ENCODE data around the gene CARNS1.

DNA sequence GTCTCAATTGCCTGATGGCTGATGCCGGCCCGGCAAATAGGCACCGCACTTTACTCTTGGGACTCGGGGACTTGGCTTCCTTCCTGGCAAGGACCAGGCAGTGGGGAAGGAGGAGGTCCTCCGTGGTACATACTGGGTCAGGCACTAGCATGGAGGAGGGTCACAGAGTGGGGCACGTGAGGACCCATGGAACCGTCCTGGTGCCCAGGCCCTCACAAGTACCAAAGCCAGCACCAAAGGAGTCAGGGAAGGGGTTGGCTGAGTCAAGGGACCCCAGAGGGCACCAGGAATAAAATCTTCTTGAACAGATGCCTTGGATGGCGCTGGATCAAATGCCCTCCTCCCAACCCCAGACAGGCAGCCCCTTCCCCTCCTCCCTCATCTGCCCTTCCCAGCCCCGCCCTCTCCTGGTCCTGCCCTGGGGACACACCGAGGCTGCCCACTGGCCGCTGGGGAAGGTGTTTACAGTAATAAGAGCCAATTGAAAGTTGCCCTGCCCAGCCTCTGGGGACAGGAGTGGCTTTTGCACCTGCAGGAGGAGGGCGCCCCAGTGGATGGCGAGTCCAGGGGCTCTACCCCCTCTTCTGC is 5.6 kb upstream of the CARNS1 start:
- TF ChIP-seq EZH2phosphoT487 (IDR thresholded peaks at IDR 0.05; ENCODE audit: low read depth, severe bottlenecking, unreplicated experiment) (no peak), EZH2 (IDR thresholded peaks at IDR 0.05; ENCODE audit: borderline replicate concordance) (no peak)

Data from hepatocyte (in vitro differentiated cells).